ENCODE data around the gene MIS18A. TPM values are rescaled to one million over a fixed set of nuclear protein-coding genes. Genes with fewer than 3 reads are reported as not detected.

The MIS18A gene
- total RNA-seq, 1 donor from 2014 or later, result 5.7 TPM

DNA sequence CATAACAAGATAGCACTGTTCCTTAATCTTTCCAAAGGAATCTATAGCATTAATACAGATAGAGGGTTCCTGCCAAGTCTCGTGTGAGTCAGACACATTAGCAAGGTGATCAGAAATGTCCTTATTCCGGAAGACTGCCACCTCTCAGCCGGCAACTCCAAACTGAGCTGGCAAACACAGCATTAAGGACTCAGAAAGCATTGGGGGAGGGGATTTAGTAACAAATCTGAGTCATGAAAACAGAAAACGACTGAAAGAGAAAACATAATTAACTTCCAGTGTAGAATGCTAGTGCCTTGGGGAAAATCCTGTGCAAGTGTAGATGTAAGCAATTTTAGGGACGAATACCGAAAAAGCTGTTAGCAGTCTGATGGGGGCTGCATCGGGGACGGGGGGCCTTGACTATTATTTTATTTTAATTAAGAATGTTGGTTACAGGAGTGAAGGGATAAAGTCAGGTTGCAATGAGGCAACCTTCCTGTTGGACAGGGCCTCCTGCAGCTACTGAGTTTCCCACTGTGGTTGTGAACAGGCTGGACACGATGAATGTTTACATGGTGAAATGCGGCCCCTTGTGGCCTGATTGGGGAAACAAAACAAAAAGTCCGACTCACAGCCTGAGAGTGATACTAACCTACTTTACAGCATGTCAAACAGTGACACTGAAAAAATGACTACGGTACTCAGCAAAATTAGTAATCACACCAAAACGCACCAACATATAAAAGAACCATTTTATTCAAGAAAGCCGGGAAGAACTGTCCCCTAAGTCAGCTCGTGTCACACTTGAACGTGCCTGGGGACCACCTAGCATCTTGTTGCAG, 20.7 kb downstream of the MIS18A start:
- no peaks in the 10 kb centered on the region for H3K36me3 ChIP-seq (ENCODE audit: control insufficient read depth in 3 of 3, insufficient read depth in 3 of 3, low read length in 3 of 3)
- H3K27ac ChIP-seq (ENCODE audit: low read depth, low read length), result no peak overlapping the region
- H3K9me3 ChIP-seq (ENCODE audit: control insufficient read depth in 3 of 3, low read length in 3 of 3), result no peaks in the 10 kb centered on the region
- H3K27me3 ChIP-seq (ENCODE audit: control insufficient read depth in 3 of 3, insufficient read depth in 3 of 3, low read length in 3 of 3), result peaks cover 0 to 3% (median 0%) of the 10 kb centered on the region in 3 donors
- no peak overlapping the region for H3K9ac ChIP-seq (ENCODE audit: low read depth in 1 of 3, low read length in 3 of 3)
- H3K4me3 ChIP-seq (ENCODE audit: low read length in 3 of 3), result no peak overlapping the region
- H3K4me1 ChIP-seq (ENCODE audit: control insufficient read depth in 3 of 3, insufficient read depth in 3 of 3, low read length in 3 of 3), result peaks cover 4 to 11% (median 5%) of the 10 kb centered on the region in 3 donors

DNA sequence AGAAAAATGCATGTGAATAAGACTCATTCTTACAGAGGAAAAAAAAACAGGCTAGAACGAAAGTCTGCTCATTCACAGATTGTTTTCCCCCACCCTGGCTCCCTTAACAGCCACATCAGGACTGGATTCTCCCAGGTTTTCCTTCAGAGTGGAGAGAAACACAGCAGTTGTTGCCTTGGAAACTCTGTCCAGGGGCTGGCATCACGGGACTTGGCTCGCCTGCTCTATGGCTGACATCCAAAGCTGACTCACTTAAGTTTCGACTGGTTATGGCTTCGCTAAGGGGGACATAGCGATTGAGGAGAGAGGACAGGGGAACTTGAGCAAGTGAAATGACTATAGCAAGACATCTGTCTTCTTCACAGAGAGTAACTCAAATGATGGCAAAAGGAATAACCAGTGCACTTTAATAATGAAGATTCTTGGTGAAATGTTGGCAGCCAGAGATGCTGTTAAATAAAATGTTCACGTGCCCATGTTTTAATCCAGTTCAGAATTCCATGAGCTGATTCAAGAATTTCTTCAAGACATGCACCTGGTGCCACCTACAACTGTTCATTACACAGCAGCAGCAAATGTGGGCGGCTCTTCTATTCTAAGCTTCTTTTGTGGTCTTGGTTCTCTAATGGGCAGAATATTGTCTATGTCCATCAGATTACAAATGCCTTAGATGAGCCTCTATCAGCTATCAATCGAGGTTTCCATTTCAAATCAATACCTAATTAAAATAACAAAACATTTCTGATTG, 21.8 kb downstream of the MIS18A start:
- Histone ChIP-seq H3K4me1 (ENCODE audit: control insufficient read depth in 3 of 3, insufficient read depth in 3 of 3, low read length in 3 of 3) (peaks cover 4 to 11% (median 5%) of the 10 kb centered on the region in 3 donors), H3K4me3 (ENCODE audit: low read length in 3 of 3) (peak overlapping the region in 1 of 3 donors; percentile 21), H3K9me3 (ENCODE audit: control insufficient read depth in 3 of 3, low read length in 3 of 3) (no peaks in the 10 kb centered on the region), H3K27ac (ENCODE audit: low read depth, low read length) (no peak overlapping the region), H3K9ac (ENCODE audit: low read depth in 1 of 3, low read length in 3 of 3) (peak overlapping the region in 1 of 3 donors; percentile 0), H3K27me3 (ENCODE audit: control insufficient read depth in 3 of 3, insufficient read depth in 3 of 3, low read length in 3 of 3) (peaks cover 0 to 3% (median 0%) of the 10 kb centered on the region in 3 donors), H3K36me3 (ENCODE audit: control insufficient read depth in 3 of 3, insufficient read depth in 3 of 3, low read length in 3 of 3) (no peaks in the 10 kb centered on the region)

DNA sequence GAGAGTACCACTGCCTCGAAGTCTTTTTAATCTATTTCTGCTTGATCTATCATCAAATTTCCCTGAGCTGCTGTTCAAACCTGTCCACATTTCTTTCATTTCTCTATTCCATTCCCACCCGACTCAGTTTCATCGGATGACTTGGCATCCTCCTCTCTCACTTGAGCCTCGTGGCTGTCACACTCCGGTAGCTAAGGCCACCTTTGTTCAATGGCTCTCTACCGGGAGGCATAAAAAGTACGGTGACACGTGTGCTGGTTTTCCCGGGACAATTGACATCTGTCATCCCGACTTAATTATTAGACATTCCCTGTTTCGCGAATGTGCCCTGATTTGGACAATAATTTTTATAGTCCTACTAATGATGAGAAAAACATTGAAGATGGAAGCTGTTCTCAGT, 22.6 kb downstream of the MIS18A start:
- Histone ChIP-seq H3K9ac (ENCODE audit: low read depth in 1 of 3, low read length in 3 of 3) (no peak overlapping the region), H3K27ac (ENCODE audit: low read depth, low read length) (no peak overlapping the region)

DNA sequence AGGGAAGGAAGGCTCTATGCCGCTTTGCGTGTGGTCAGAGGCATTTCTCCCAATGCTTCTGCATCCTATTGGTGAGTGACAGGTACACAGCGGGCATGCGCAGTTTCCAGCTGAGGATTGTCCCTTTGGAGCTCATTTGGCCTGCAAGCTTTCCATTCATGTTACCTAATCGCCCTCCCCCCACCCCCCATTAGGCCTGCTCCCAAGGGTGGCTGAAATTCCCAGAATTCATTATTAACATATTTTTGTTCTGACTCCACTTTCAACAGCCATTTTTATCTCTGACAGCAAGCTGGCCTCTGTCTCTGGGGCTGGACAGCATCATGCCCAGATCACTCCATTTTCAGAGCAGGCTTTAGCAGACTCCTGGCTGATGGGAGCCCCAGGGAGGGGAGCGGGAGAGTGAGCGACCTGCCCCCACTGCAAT, 25.6 kb downstream of the MIS18A start:
- H3K27me3 ChIP-seq (ENCODE audit: control insufficient read depth in 3 of 3, insufficient read depth in 3 of 3, low read length in 3 of 3), result peaks cover 7 to 9% (median 7%) of the 10 kb centered on the region in 3 donors
- H3K36me3 ChIP-seq (ENCODE audit: control insufficient read depth in 3 of 3, insufficient read depth in 3 of 3, low read length in 3 of 3), result no peaks in the 10 kb centered on the region
- no peak overlapping the region for H3K27ac ChIP-seq (ENCODE audit: low read depth, low read length)
- H3K4me3 ChIP-seq (ENCODE audit: low read length in 3 of 3), result no peak overlapping the region
- peaks cover 4 to 10% (median 5%) of the 10 kb centered on the region in 3 donors for H3K4me1 ChIP-seq (ENCODE audit: control insufficient read depth in 3 of 3, insufficient read depth in 3 of 3, low read length in 3 of 3)
- H3K9me3 ChIP-seq (ENCODE audit: control insufficient read depth in 3 of 3, low read length in 3 of 3), result no peaks in the 10 kb centered on the region
- H3K9ac ChIP-seq (ENCODE audit: low read depth in 1 of 3, low read length in 3 of 3), result no peak overlapping the region

More for the DNA sequence above, 22.6 kb downstream of the MIS18A start:
- H3K4me1 ChIP-seq (ENCODE audit: control insufficient read depth in 3 of 3, insufficient read depth in 3 of 3, low read length in 3 of 3), result peaks cover 4 to 11% (median 5%) of the 10 kb centered on the region in 3 donors
- H3K4me3 ChIP-seq (ENCODE audit: low read length in 3 of 3), result no peak overlapping the region
- peaks cover 0 to 3% (median 0%) of the 10 kb centered on the region in 3 donors for H3K27me3 ChIP-seq (ENCODE audit: control insufficient read depth in 3 of 3, insufficient read depth in 3 of 3, low read length in 3 of 3)
- H3K9me3 ChIP-seq (ENCODE audit: control insufficient read depth in 3 of 3, low read length in 3 of 3), result no peaks in the 10 kb centered on the region
- H3K36me3 ChIP-seq (ENCODE audit: control insufficient read depth in 3 of 3, insufficient read depth in 3 of 3, low read length in 3 of 3), result no peaks in the 10 kb centered on the region

DNA sequence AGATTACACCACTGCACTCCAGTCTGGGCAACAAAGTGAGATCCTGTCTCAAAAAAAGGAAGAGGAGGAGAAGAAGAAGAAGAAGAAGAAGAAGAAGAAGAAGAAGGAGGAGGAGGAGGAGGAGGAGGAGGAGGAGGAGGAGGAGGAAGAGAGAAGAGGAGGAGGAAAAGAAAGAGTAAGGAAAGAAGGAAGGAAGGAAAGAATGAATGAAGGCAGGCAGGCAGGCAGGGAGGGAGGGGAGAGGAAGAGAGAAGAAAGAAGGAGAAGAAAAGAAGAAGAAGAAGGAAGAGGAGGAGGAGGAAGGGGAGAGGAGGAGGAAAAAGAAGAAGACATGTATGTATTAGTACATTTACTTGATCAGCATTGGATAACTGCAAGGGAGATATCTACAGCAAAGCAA, 26.7 kb downstream of the MIS18A start:
- H3K27ac ChIP-seq (ENCODE audit: low read depth, low read length), result no peak overlapping the region
- H3K9ac ChIP-seq (ENCODE audit: low read depth in 1 of 3, low read length in 3 of 3), result no peak overlapping the region

DNA sequence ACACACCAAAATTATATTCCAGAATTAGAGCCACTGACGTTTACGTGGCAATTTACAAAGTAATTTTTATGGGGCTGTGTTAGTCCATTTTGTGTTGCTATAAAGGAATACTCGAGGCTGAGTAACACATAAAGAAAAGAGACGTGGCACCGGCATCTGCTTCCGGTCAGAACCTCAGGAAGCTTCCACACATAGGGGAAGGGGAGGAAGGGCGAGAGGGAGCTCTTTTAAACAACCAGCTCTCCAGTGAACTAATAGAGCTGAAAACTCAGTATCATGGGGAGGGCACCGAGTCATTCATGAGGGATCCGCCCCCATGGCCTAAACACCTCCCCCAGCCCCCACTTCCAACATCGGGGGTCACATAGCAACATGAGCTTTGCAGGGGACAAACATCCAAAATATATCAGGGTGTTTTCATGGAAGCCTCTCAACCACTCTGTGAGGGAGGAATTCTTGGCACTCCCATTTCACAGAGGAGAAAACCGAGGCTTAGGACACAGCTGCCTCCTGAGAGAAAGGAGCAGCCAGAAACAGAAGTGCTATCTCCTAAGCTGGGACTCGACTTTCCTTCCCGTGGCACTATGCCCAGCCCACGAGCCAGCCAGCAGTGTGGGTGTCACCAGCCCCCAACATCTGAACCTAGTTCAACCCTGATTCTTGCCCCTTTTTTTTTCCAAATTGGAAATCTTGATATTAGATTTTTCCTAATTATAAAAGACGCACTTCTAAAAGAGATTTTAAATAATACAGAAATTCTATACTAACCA, 29.2 kb downstream of the MIS18A start:
- Histone ChIP-seq H3K27me3 (ENCODE audit: control insufficient read depth in 3 of 3, insufficient read depth in 3 of 3, low read length in 3 of 3) (peaks cover 7% of the 10 kb centered on the region in 3 donors), H3K4me1 (ENCODE audit: control insufficient read depth in 3 of 3, insufficient read depth in 3 of 3, low read length in 3 of 3) (peaks cover 0 to 2% (median 0%) of the 10 kb centered on the region in 3 donors), H3K36me3 (ENCODE audit: control insufficient read depth in 3 of 3, insufficient read depth in 3 of 3, low read length in 3 of 3) (no peaks in the 10 kb centered on the region), H3K27ac (ENCODE audit: low read depth, low read length) (no peak overlapping the region), H3K9me3 (ENCODE audit: control insufficient read depth in 3 of 3, low read length in 3 of 3) (no peaks in the 10 kb centered on the region), H3K4me3 (ENCODE audit: low read length in 3 of 3) (no peak overlapping the region), H3K9ac (ENCODE audit: low read depth in 1 of 3, low read length in 3 of 3) (no peak overlapping the region)

More for the DNA sequence above, 26.7 kb downstream of the MIS18A start:
- H3K36me3 ChIP-seq (ENCODE audit: control insufficient read depth in 3 of 3, insufficient read depth in 3 of 3, low read length in 3 of 3), result no peaks in the 10 kb centered on the region
- H3K4me1 ChIP-seq (ENCODE audit: control insufficient read depth in 3 of 3, insufficient read depth in 3 of 3, low read length in 3 of 3), result peaks cover 4 to 10% (median 5%) of the 10 kb centered on the region in 3 donors
- no peaks in the 10 kb centered on the region for H3K9me3 ChIP-seq (ENCODE audit: control insufficient read depth in 3 of 3, low read length in 3 of 3)
- H3K27me3 ChIP-seq (ENCODE audit: control insufficient read depth in 3 of 3, insufficient read depth in 3 of 3, low read length in 3 of 3), result peaks cover 7 to 9% (median 7%) of the 10 kb centered on the region in 3 donors
- H3K4me3 ChIP-seq (ENCODE audit: low read length in 3 of 3), result no peak overlapping the region

DNA sequence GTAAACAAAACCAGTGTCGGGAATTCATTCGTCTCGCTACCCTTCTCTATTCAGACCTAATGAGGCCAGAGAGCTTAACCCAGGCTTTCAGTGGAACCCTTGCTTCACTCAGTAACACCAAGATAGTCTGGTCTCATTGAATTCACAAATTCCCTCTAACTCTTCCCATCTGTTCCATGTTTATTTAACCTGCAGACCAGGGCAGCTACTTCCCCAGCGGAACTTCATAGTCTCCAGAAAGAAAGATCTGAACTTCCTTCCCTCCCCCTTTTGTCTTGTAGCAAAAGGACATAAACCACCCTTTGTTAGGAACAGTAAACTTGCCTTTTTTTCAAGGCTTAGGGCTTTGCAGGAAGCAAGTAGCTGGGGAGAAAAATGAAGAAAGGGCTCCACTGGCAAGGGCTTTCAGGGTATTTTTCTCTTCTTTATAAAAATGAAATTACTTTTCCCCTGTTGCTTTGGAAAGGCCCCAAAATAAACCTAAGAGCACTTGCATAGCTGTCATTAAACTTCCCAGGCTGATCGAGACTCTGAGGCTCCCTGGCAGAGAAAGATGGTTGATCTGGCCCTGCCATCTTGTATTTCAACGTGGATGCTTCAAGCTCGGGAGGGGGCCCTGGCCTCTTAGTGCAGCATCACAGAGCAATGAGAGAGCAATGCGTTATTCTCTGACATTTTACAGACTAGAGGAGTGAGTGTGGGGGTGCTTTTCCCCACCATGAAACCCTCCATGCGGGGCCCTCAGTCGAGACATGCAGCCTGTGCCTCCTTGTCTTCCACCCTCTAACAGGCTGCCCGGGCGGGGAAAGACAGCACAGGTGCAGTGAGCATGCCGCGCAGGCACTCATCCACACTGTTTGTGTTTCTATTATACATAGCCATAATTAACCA, 30.0 kb downstream of the MIS18A start:
- Histone ChIP-seq H3K27ac (ENCODE audit: low read depth, low read length) (no peak overlapping the region), H3K9me3 (ENCODE audit: control insufficient read depth in 3 of 3, low read length in 3 of 3) (no peaks in the 10 kb centered on the region), H3K4me3 (ENCODE audit: low read length in 3 of 3) (no peak overlapping the region), H3K27me3 (ENCODE audit: control insufficient read depth in 3 of 3, insufficient read depth in 3 of 3, low read length in 3 of 3) (peaks cover 7% of the 10 kb centered on the region in 3 donors), H3K9ac (ENCODE audit: low read depth in 1 of 3, low read length in 3 of 3) (no peak overlapping the region), H3K4me1 (ENCODE audit: control insufficient read depth in 3 of 3, insufficient read depth in 3 of 3, low read length in 3 of 3) (peaks cover 0 to 2% (median 0%) of the 10 kb centered on the region in 3 donors), H3K36me3 (ENCODE audit: control insufficient read depth in 3 of 3, insufficient read depth in 3 of 3, low read length in 3 of 3) (no peaks in the 10 kb centered on the region)

DNA sequence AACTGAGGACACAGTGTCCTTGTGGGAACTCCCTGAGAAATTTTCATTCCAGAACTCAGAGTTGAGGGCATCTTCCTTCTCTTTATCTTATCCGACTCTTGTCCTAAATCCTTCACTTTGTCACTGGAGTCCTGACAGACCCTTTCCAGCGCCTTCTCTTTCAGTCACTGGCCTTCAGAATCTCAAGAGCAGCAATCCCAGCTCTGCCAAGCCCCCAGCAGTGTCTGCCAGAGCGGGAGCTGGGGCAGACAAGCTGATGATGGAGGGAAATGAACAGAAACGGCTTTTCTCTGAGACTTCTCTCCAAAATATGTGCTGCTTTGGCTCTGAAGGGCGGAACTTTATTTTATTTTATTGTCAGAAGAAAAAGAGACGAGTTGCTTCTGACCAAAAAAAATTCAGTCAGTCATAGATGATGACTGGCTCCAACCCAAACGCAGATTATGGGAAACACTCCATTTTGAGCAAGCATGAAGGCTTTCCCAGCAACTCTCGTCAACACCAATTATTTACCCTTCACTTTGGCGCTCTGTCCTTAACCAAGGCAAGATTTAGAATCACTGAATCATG, 32.2 kb downstream of the MIS18A start:
- Histone ChIP-seq H3K27ac (ENCODE audit: low read depth, low read length) (no peak overlapping the region), H3K4me3 (ENCODE audit: low read length in 3 of 3) (no peak overlapping the region), H3K27me3 (ENCODE audit: control insufficient read depth in 3 of 3, insufficient read depth in 3 of 3, low read length in 3 of 3) (peaks cover 7% of the 10 kb centered on the region in 3 donors), H3K36me3 (ENCODE audit: control insufficient read depth in 3 of 3, insufficient read depth in 3 of 3, low read length in 3 of 3) (no peaks in the 10 kb centered on the region), H3K4me1 (ENCODE audit: control insufficient read depth in 3 of 3, insufficient read depth in 3 of 3, low read length in 3 of 3) (peaks cover 0 to 2% (median 0%) of the 10 kb centered on the region in 3 donors), H3K9ac (ENCODE audit: low read depth in 1 of 3, low read length in 3 of 3) (no peak overlapping the region), H3K9me3 (ENCODE audit: control insufficient read depth in 3 of 3, low read length in 3 of 3) (no peaks in the 10 kb centered on the region)

DNA sequence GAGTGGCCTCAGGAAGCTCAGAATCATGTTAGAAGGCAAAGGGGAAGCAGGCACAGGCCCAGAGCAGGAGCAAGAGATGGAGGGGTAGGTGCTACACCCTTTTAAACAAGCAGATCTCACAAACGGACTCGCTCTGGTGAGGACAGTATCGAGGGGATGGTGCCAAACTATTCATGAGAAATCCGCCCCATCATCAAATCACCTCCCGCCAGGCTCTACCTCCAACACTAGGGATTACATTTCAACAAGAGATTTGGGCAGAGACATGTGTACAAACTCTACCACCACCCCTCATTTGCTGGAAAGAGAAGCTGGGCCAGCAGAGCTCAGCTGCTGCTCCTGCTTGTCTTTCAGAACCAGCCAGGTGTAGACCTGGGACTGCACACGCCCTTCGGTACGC, 32.9 kb downstream of the MIS18A start:
- Histone ChIP-seq H3K4me1 (ENCODE audit: control insufficient read depth in 3 of 3, insufficient read depth in 3 of 3, low read length in 3 of 3) (peaks cover 0 to 2% (median 0%) of the 10 kb centered on the region in 3 donors), H3K36me3 (ENCODE audit: control insufficient read depth in 3 of 3, insufficient read depth in 3 of 3, low read length in 3 of 3) (no peaks in the 10 kb centered on the region), H3K27ac (ENCODE audit: low read depth, low read length) (no peak overlapping the region), H3K27me3 (ENCODE audit: control insufficient read depth in 3 of 3, insufficient read depth in 3 of 3, low read length in 3 of 3) (peaks cover 7% of the 10 kb centered on the region in 3 donors), H3K9ac (ENCODE audit: low read depth in 1 of 3, low read length in 3 of 3) (no peak overlapping the region), H3K4me3 (ENCODE audit: low read length in 3 of 3) (no peak overlapping the region), H3K9me3 (ENCODE audit: control insufficient read depth in 3 of 3, low read length in 3 of 3) (no peaks in the 10 kb centered on the region)

Measured in skeletal muscle tissue (tissue), 4 donors.